PC-9 (cell line): ENCODE measurements around the gene DENND1A. TPM values are rescaled to one million over a fixed set of nuclear protein-coding genes. Genes with fewer than 3 reads are reported as not detected.

Experiments used
- BruUV-seq: library from RNA; stranded (reverse); fragments of 400-500 nt; replicated peaks from 2 replicates; lab custom pipeline; 2021; lab: Mats Ljungman, UMichigan
- CTCF ChIA-PET: fragments of 300-600 bp; sonication (Branson Sonifier 250); formaldehyde crosslinking; loops from one replicate; lab custom pipeline; 2022; ENCODE audit warnings: antibody characterized with exemption; lab: Charles Lee
- POLR2A ChIA-PET: fragments of 300-600 bp; sonication (Branson Sonifier 250); formaldehyde crosslinking; loops from one replicate; lab custom pipeline; 2022; ENCODE audit warnings: antibody characterized with exemption; ENCODE audit not compliant: unreplicated experiment; lab: Charles Lee
- DNase-seq, 2 experiments: peaks; one replicate each; pipeline versions ENCODE4 v3.0.0 to v3.0.0-alpha.2; 2015 to 2022; ENCODE audit warnings: mixed read lengths in 1 of 2
- H2AFZ ChIP-seq: fragments of 200-600 bp; sonication (generic); 2 replicates; pipeline ENCODE4 v1.8.1; 2017; ENCODE audit warnings: antibody characterized with exemption
- H3F3A ChIP-seq: fragments of 200-600 bp; sonication (generic); 2 replicates; pipeline ENCODE4 v1.8.1; 2017; ENCODE audit warnings: antibody characterized with exemption, mild to moderate bottlenecking, low read depth; ENCODE audit not compliant: insufficient read depth
- H3K27ac ChIP-seq: fragments of 200-600 bp; sonication (generic); 2 replicates; pipeline ENCODE4 v1.6.1; 2016; ENCODE audit warnings: mixed run types
- H3K27me3 ChIP-seq: fragments of 200-600 bp; sonication (generic); 2 replicates; pipeline ENCODE4 v1.6.1; 2016; ENCODE audit warnings: low read depth, mixed run types; ENCODE audit not compliant: insufficient read depth
- H3K36me3 ChIP-seq: fragments of 200-600 bp; sonication (generic); 2 replicates; pipeline ENCODE4 v1.6.1; 2016; ENCODE audit warnings: low read depth, mixed run types
- H3K4me1 ChIP-seq: fragments of 200-600 bp; sonication (generic); replicated peaks from 2 replicates; pipeline ENCODE4 v1.6.1; 2016; ENCODE audit warnings: mixed run types; ENCODE audit not compliant: insufficient read depth
- H3K4me2 ChIP-seq: fragments of 200-600 bp; sonication (generic); 2 replicates; pipeline ENCODE4 v1.6.1; 2017; ENCODE audit warnings: mixed run types
- H3K4me3 ChIP-seq: fragments of 200-600 bp; sonication (generic); 2 replicates; pipeline ENCODE4 v1.6.1; 2016; ENCODE audit warnings: mixed run types
- H3K79me2 ChIP-seq: fragments of 200-600 bp; sonication (generic); 2 replicates; pipeline ENCODE4 v1.6.1; 2017; ENCODE audit warnings: low read depth, mixed run types
- H3K9me2 ChIP-seq: fragments of 200-600 bp; sonication (generic); 2 replicates; pipeline ENCODE4 v1.8.1; 2017; ENCODE audit warnings: mild to moderate bottlenecking; ENCODE audit not compliant: insufficient read depth
- H3K9me3 ChIP-seq: fragments of 200-600 bp; sonication (generic); 2 replicates; pipeline ENCODE4 v1.8.1; 2016; ENCODE audit warnings: low read depth; ENCODE audit not compliant: insufficient read depth
- H4K20me1 ChIP-seq: fragments of 200-600 bp; sonication (generic); 2 replicates; pipeline ENCODE4 v1.8.1; 2017; ENCODE audit not compliant: insufficient read depth
- EZH2 ChIP-seq: fragments of 200-600 bp; sonication (generic); IDR thresholded peaks from 2 replicates; pipeline ENCODE4 v1.8.0; 2017; ENCODE audit warnings: antibody characterized with exemption, low read depth
- intact Hi-C: fragments of 100-400 bp; cut with micrococcal nuclease; formaldehyde crosslinking; loops from one replicate; pipeline ENCODE4 v1.10.0; 2022; ENCODE audit not compliant: unreplicated experiment
- total RNA-seq: library from RNA; stranded (reverse); gene quantifications from 2 replicates; pipeline ENCODE4 v1.2.3, GENCODE V29; 2021
- TF ChIP-seq, protein P1 (sequence below): fragments of 200-600 bp; sonication (generic); conservative IDR thresholded peaks from 2 replicates; pipeline ENCODE4 v1.6.1; 2017; ENCODE audit warnings: mixed run types, antibody characterized with exemption, mild to moderate bottlenecking, moderate library complexity

Gene DENND1A
- total RNA-seq, 1 experiment from 2014 or later, result 37.7 TPM

DNA sequence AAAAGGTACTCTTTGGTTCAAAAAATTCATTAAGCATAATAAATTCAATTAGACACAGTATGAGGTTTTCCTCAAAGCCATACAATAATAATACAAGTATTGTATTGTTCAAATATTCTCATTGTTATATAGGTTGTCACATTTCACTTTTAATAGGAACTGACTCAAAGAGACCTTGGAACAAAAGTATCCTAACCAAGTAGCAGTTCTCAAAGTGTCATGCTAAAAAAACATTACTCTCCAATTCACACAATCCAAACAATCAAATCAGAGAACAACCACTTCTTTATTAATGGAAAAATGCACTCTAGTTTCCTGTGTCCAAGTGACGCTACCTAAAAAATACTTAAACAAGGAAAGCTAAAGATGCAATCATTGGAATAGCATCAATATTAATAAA lies 115.4 kb downstream of the DENND1A start:
- Histone ChIP-seq H3F3A (peaks cover 11% of the 10 kb centered on the region; the same call in 1 of the 2 replicates), H3K4me2 (no peak overlapping the region), H2AFZ (no peak overlapping the region), H3K27ac (no peak overlapping the region), H3K9me2 (no peaks in the 10 kb centered on the region), H3K79me2 (no peaks in the 10 kb centered on the region), H3K4me1 (no peaks in the 10 kb centered on the region), H3K27me3 (no peaks in the 10 kb centered on the region), H3K4me3 (no peak overlapping the region), H3K36me3 (no peaks in the 10 kb centered on the region), H4K20me1 (peaks cover 4% of the 10 kb centered on the region), H3K9me3 (no peaks in the 10 kb centered on the region)
- CTCF ChIA-PET, result no interaction called here
- intact Hi-C loops, result no loop called here
- TF ChIP-seq EZH2, result no peak
- no TSS peak for BruUV-seq
- DNase-seq, result no peak
- POLR2A ChIA-PET, result no interaction called here

DNA sequence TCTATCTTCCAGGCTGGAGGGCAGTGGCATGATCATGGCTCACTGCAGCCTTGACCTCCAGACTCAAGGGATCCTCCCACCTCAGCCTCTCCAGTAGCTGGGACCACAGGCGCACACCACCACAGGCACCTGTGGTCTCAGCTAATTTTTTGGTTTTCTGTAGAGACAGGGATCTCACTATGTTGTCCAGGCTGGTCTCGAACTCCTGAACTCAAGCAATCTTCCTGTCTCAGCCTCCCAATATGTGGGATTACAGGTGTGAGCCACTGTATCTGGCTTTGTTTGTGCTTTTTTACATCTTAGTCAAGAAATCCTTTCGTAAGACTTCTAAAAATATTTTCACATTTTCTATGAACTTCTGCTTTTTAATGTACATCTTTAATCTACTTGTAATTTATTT lies 116.9 kb downstream of the DENND1A start:
- CTCF ChIA-PET, result no interaction called here

DNA sequence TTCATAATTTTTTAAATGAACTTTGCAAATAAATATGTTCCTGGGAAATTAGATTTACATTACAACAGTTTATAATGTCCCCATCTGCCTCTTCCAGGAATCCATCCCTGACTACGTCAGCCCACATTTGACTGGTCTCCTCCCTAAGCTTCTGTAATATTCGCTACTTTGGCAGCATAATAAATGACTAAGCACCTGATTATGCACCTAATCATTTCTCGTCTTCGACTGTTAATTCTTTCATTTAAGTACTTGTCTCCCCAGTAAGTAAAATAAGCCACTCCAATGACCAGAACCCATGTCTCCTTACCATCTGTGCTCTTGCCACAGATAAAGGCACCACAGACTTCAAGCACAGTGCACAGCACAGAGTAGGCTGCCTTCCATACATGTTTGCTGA lies 122.7 kb downstream of the DENND1A start:
- ChIA-PET CTCF (no interaction called here), POLR2A (interaction anchor here (0.6 kb wide), 1 partner anchor 14 kb away, joined by 9 read pairs; no protein-coding TSS in a partner anchor)
- H3K4me3 ChIP-seq, result no peak overlapping the region
- intact Hi-C loops, result no loop called here
- H3K4me2 ChIP-seq, result no peak overlapping the region
- H3K79me2 ChIP-seq, result no peaks in the 10 kb centered on the region
- TF ChIP-seq EZH2, result no peak
- TF ChIP-seq, protein P1, sequence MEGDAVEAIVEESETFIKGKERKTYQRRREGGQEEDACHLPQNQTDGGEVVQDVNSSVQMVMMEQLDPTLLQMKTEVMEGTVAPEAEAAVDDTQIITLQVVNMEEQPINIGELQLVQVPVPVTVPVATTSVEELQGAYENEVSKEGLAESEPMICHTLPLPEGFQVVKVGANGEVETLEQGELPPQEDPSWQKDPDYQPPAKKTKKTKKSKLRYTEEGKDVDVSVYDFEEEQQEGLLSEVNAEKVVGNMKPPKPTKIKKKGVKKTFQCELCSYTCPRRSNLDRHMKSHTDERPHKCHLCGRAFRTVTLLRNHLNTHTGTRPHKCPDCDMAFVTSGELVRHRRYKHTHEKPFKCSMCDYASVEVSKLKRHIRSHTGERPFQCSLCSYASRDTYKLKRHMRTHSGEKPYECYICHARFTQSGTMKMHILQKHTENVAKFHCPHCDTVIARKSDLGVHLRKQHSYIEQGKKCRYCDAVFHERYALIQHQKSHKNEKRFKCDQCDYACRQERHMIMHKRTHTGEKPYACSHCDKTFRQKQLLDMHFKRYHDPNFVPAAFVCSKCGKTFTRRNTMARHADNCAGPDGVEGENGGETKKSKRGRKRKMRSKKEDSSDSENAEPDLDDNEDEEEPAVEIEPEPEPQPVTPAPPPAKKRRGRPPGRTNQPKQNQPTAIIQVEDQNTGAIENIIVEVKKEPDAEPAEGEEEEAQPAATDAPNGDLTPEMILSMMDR, result no peak
- H2AFZ ChIP-seq, result no peak overlapping the region
- no peaks in the 10 kb centered on the region for H3K4me1 ChIP-seq
- no peak for DNase-seq
- H3K9me2 ChIP-seq, result no peaks in the 10 kb centered on the region
- no peaks in the 10 kb centered on the region for H3K27me3 ChIP-seq
- H4K20me1 ChIP-seq, result no peaks in the 10 kb centered on the region; the same call in 1 of the 2 replicates
- H3K27ac ChIP-seq, result no peak overlapping the region
- no peaks in the 10 kb centered on the region for H3K9me3 ChIP-seq
- no TSS peak for BruUV-seq
- no peaks in the 10 kb centered on the region for H3K36me3 ChIP-seq
- H3F3A ChIP-seq, result no peaks in the 10 kb centered on the region

More for the DNA sequence above, 116.9 kb downstream of the DENND1A start:
- no peaks in the 10 kb centered on the region for H3K27me3 ChIP-seq
- POLR2A ChIA-PET, result interaction anchor here (0.6 kb wide), 1 partner anchor 1622 kb away, joined by 3 read pairs; no protein-coding TSS in a partner anchor
- DNase-seq, result no peak
- BruUV-seq, result no TSS peak
- TF ChIP-seq EZH2, result no peak
- TF ChIP-seq, protein P1, result no peak
- intact Hi-C loops, result no loop called here
- no peak overlapping the region for H3K4me2 ChIP-seq
- H3K79me2 ChIP-seq, result no peaks in the 10 kb centered on the region
- peaks cover 11% of the 10 kb centered on the region; the same call in 1 of the 2 replicates for H3F3A ChIP-seq
- no peak overlapping the region for H2AFZ ChIP-seq
- H3K9me2 ChIP-seq, result no peaks in the 10 kb centered on the region
- no peaks in the 10 kb centered on the region for H3K9me3 ChIP-seq
- no peak overlapping the region for H3K4me3 ChIP-seq
- no peaks in the 10 kb centered on the region for H3K36me3 ChIP-seq
- H3K27ac ChIP-seq, result no peak overlapping the region
- H3K4me1 ChIP-seq, result no peaks in the 10 kb centered on the region
- peaks cover 4% of the 10 kb centered on the region for H4K20me1 ChIP-seq

DNA sequence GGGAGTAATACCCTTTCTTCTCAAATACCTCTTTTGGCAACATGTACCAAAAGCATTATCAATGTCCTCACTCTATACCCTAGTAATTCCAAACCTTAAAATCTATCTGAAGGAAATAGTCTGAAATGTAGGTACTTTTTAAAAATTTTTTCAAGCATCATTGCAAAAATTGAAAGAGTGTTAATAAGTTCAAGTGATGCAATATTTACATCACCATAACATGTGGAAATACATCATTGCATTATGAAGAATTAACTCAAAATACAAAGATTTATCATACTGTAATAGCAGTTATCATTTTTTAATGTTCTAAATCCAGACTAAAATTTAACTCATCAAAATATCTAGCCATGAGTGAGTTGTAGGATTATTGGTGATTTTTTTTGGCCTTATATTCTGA lies 123.1 kb downstream of the DENND1A start:
- no peak overlapping the region for H3K4me3 ChIP-seq
- H2AFZ ChIP-seq, result no peak overlapping the region
- POLR2A ChIA-PET, result interaction anchor here (0.6 kb wide), 1 partner anchor 13 kb away, joined by 9 read pairs; no protein-coding TSS in a partner anchor
- H3K27me3 ChIP-seq, result no peaks in the 10 kb centered on the region
- DNase-seq, result no peak
- CTCF ChIA-PET, result no interaction called here
- H3K9me3 ChIP-seq, result no peaks in the 10 kb centered on the region
- H3F3A ChIP-seq, result no peaks in the 10 kb centered on the region
- no peaks in the 10 kb centered on the region for H3K79me2 ChIP-seq
- no peak for TF ChIP-seq EZH2
- TF ChIP-seq, protein P1, result no peak
- no TSS peak for BruUV-seq
- no peak overlapping the region for H3K27ac ChIP-seq
- no peaks in the 10 kb centered on the region; the same call in 1 of the 2 replicates for H4K20me1 ChIP-seq
- H3K9me2 ChIP-seq, result no peaks in the 10 kb centered on the region
- no peaks in the 10 kb centered on the region for H3K36me3 ChIP-seq
- intact Hi-C loops, result no loop called here
- H3K4me1 ChIP-seq, result no peaks in the 10 kb centered on the region
- H3K4me2 ChIP-seq, result no peak overlapping the region
